Measurements from ENCODE around the gene MPZL2. TPM values are rescaled to one million over a fixed set of nuclear protein-coding genes. Genes with fewer than 3 reads are reported as not detected.

Gene MPZL2
- total RNA-seq, 1 donor from 2014 or later: 53.0 TPM

DNA sequence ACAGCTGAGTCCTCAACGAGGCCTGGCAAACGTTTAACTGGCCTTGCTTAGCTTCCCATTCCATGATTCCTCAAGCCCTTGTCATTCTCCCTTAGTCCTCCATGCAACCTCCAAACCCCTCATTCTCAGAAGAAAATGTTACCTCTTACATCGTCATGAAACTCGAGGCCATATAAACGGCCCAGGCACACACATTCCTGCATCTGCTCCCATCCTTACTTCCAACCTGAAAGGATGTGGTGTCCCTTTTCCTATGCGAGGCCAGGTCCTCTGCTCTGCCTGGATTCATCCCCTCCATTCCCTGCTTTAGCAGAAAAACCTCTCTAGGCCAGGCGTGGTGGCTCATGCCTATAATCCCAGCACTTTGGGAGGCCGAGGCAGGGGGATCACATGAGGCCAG is 20.9 kb downstream of the MPZL2 start:
- no peaks in the 10 kb centered on the region for H3K27me3 ChIP-seq
- DNase-seq (ENCODE audit: low spot score in 2 of 2): no peak
- no peak overlapping the region for H3K27ac ChIP-seq
- no peaks in the 10 kb centered on the region for H3K4me1 ChIP-seq
- no peak overlapping the region for H3K4me3 ChIP-seq
- TF ChIP-seq, protein P1, sequence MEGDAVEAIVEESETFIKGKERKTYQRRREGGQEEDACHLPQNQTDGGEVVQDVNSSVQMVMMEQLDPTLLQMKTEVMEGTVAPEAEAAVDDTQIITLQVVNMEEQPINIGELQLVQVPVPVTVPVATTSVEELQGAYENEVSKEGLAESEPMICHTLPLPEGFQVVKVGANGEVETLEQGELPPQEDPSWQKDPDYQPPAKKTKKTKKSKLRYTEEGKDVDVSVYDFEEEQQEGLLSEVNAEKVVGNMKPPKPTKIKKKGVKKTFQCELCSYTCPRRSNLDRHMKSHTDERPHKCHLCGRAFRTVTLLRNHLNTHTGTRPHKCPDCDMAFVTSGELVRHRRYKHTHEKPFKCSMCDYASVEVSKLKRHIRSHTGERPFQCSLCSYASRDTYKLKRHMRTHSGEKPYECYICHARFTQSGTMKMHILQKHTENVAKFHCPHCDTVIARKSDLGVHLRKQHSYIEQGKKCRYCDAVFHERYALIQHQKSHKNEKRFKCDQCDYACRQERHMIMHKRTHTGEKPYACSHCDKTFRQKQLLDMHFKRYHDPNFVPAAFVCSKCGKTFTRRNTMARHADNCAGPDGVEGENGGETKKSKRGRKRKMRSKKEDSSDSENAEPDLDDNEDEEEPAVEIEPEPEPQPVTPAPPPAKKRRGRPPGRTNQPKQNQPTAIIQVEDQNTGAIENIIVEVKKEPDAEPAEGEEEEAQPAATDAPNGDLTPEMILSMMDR (IDR thresholded peaks at IDR 0.05): no peak
- no peaks in the 10 kb centered on the region for H3K36me3 ChIP-seq
- intact Hi-C loops (cut with DNase I): no loop called here
- no peaks in the 10 kb centered on the region for H3K9me3 ChIP-seq

DNA sequence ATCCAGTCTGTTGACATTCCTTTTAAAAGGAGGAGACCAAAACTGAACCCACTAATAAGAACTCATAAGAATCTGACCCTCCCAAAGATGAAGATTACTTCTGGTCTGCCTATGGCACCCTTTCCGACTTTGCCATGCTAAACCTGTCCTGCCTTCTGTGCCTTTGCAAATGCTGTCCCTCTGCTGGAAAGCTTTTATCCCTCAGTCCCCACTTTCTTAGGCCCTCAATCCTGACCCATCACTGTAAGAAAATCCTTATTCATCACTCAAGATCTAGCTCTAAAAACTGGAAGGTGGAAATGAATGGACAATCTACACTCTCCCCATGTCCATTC is 22.4 kb downstream of the MPZL2 start:
- no peak overlapping the region for H3K4me3 ChIP-seq
- H3K4me1 ChIP-seq: no peaks in the 10 kb centered on the region
- TF ChIP-seq, protein P1 (IDR thresholded peaks at IDR 0.05): no peak
- H3K27me3 ChIP-seq: no peaks in the 10 kb centered on the region
- H3K27ac ChIP-seq: no peak overlapping the region
- no peak for DNase-seq (ENCODE audit: low spot score in 2 of 2)
- intact Hi-C loops (cut with DNase I): no loop called here
- no peaks in the 10 kb centered on the region for H3K9me3 ChIP-seq
- H3K36me3 ChIP-seq: no peaks in the 10 kb centered on the region

DNA sequence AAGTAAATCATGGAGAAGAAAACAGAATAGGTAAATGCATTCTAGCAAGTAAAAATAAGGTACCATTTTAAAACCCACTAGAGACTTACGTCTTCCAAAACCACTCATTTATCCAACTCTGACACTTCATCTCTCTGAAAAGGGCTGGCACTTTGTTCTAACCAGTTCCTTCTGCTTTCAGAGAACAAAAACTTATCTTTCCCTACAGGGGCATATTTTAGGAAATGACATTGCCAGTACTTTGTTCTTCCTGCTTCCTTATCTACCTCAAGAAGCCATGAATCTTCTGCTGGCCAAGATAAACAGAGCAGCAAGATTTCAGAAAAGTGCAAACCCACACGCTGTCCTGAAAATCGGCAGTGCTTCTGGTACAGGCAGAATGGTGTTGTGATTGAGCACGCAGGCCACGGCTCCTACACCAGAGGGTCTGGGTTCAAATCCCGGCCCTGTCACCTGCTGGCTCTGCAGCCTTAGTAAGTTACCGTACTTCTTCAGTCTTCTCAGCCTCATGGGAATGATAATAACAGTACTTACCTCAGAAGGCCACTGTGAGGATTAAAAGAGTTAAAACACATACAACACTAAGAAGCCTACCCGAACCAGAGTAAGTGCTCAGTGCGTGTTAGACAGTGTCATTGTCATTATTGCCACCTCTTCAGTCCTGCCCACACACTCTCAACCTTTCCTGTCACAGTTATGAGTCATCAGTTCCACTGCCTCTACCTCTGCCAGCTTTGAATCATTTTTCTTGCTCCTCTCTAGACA is 22.9 kb downstream of the MPZL2 start:
- TF ChIP-seq, protein P1 (IDR thresholded peaks at IDR 0.05): no peak
- no peaks in the 10 kb centered on the region for H3K9me3 ChIP-seq
- H3K36me3 ChIP-seq: no peaks in the 10 kb centered on the region
- no peaks in the 10 kb centered on the region for H3K27me3 ChIP-seq
- no peak for DNase-seq (ENCODE audit: low spot score in 2 of 2)
- H3K27ac ChIP-seq: peak overlapping the region; percentile 8 to 19
- H3K4me1 ChIP-seq: no peaks in the 10 kb centered on the region
- intact Hi-C loops (cut with DNase I): no loop called here
- no peak overlapping the region for H3K4me3 ChIP-seq

DNA sequence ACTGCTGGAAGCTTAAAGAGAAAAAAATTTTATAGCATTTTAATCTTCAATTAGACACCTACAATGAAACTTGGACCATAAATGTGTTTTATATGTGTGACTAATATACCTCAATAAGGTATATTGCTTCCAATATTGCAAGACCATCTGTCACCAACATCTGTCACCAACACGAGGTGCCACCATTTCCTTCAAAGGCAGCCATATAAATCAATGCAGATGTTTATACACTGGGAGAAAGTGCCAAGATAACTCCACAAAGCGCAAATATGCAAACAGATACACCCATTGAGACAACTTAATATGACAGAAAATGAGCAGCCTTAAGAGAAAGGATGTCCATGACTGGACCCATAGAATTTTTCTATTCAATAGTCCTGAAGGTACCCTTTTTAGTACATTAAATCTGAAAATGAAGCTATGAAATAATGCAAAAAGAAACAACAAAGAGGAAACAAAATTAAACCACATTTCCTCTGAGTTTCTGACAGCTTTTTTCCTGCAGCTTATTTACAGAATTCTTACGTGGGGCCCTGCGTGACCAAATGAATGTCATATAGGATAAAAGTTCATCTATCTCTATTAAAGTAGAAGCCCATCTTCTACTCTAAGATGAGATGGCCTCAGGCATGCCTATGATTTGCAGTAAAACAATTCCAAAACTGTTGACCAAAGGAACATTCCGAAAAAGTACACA is 24.4 kb downstream of the MPZL2 start:
- Histone ChIP-seq H3K36me3 (no peaks in the 10 kb centered on the region), H3K27ac (no peak overlapping the region), H3K4me3 (no peak overlapping the region), H3K9me3 (no peaks in the 10 kb centered on the region), H3K4me1 (no peaks in the 10 kb centered on the region), H3K27me3 (no peaks in the 10 kb centered on the region)
- intact Hi-C loops (cut with DNase I): no loop called here
- DNase-seq (ENCODE audit: low spot score in 2 of 2): no peak
- TF ChIP-seq, protein P1 (IDR thresholded peaks at IDR 0.05): no peak

DNA sequence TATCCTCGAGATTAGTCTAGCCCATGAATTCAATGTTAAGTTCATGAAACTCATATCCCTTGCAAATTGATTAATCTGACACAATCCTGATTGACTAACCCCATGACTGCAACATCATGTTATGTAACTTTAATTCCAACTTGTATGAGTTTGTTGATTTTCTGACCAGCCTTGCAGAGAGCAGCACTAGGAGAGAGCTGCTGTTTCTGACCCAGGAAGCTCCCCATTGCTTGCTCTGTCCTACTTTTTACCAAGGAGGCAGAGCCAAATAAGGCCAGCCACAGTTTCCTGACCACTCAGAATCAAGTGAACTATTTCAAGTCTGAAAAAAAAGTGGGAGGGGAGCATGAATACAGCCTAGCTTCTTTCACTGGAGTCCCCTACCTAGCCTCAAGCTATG is 25.2 kb downstream of the MPZL2 start:
- intact Hi-C loops (cut with DNase I): no loop called here
- TF ChIP-seq, protein P1 (IDR thresholded peaks at IDR 0.05): no peak
- H3K9me3 ChIP-seq: no peaks in the 10 kb centered on the region
- no peaks in the 10 kb centered on the region for H3K4me1 ChIP-seq
- H3K27ac ChIP-seq: no peak overlapping the region
- H3K27me3 ChIP-seq: no peaks in the 10 kb centered on the region
- no peaks in the 10 kb centered on the region for H3K36me3 ChIP-seq
- no peak overlapping the region for H3K4me3 ChIP-seq
- no peak for DNase-seq (ENCODE audit: low spot score in 2 of 2)
